ENCODE data around the gene UQCRC2. TPM values are rescaled to one million over a fixed set of nuclear protein-coding genes. Genes with fewer than 3 reads are reported as not detected.

The UQCRC2 gene
- total and polyA plus RNA-seq, 2 donors (not counting 3 experiments of a cell fraction or from before 2014, with no cell fraction given), result 132 to 189 TPM

- no peak overlapping the region for H3K4me2 ChIP-seq (ENCODE audit: insufficient read depth, low read length)
- intact Hi-C loops (cut with micrococcal nuclease), result no loop called here
- DNase-seq (ENCODE audit: low read depth, low spot score) (no peak), FAIRE-seq (no peak)
- H2AFZ ChIP-seq (ENCODE audit: low read depth, low read length), result no peak overlapping the region
- BruUV-seq (replicated peaks), result no TSS peak
- no peaks in the 10 kb centered on the region for H4K20me1 ChIP-seq (replicated peaks; ENCODE audit: control insufficient read depth, extremely low read depth, insufficient read depth, low read length)
- no peak overlapping the region for H3K9ac ChIP-seq (replicated peaks; ENCODE audit: extremely low read depth, insufficient read depth, low read length)
- H3K4me1 ChIP-seq (ENCODE audit: control insufficient read depth, extremely low read depth, insufficient read depth, low read length), result peaks cover 16% of the 10 kb centered on the region
- H3K9me3 ChIP-seq (replicated peaks; ENCODE audit: control insufficient read depth, insufficient read depth, low read length), result no peaks in the 10 kb centered on the region
- no peak overlapping the region for H3K4me3 ChIP-seq (replicated peaks in 1 of 3; ENCODE audit: insufficient read depth in 1 of 3, low read depth in 1 of 3, low read length in 3 of 3)
- H3K27me3 ChIP-seq (ENCODE audit: control insufficient read depth in 2 of 2, insufficient read depth in 2 of 2, low read length in 2 of 2), result no peaks in the 10 kb centered on the region
- POLR2A ChIA-PET, result no interaction called here
- dilution Hi-C loops (cut with MboI; ENCODE audit: extremely low pct_ligation_motif_present, low sequenced_read_pairs), result no loop called here
- TF ChIP-seq CTCF (IDR thresholded peaks at IDR 0.05; ENCODE audit: extremely low read depth in 1 of 2, insufficient read depth in 1 of 2, low read depth in 1 of 2, low read length in 2 of 2) (no peak), FOS (IDR thresholded peaks at IDR 0.05; ENCODE audit: borderline replicate concordance, insufficient read depth, low read length) (no peak), EZH2 (IDR thresholded peaks at IDR 0.05; ENCODE audit: borderline replicate concordance, low read depth, low read length, severe bottlenecking) (no peak), GATA2 (IDR thresholded peaks at IDR 0.05; ENCODE audit: insufficient read depth, insufficient read length, low read depth, low read length) (no peak), JUN (IDR thresholded peaks at IDR 0.05; ENCODE audit: borderline replicate concordance, insufficient read depth, insufficient read length, low read depth) (no peak), POLR2AphosphoS5 (IDR thresholded peaks at IDR 0.05; ENCODE audit: insufficient read depth, low read depth, low read length) (no peak), MYC (IDR thresholded peaks at IDR 0.05; ENCODE audit: low read depth, low read length) (no peak), MAX (IDR thresholded peaks at IDR 0.05; ENCODE audit: insufficient read depth, insufficient read length) (no peak), POLR2A (IDR thresholded peaks at IDR 0.05; ENCODE audit: low read depth, low read length) (no peak)
- H3K27ac ChIP-seq (ENCODE audit: insufficient read depth, low read depth, low read length), result no peak overlapping the region
- CTCF ChIA-PET, result interaction anchor here (0.7 to 1.1 kb wide), 4 partner anchors 15 to 239 kb away, joined by 3 to 7 read pairs (median 4); no protein-coding TSS in a partner anchor
- H3K36me3 ChIP-seq (ENCODE audit: control insufficient read depth in 2 of 2, extremely low read depth in 1 of 2, insufficient read depth in 2 of 2, low read length in 2 of 2), result no peaks in the 10 kb centered on the region
- H3K9me1 ChIP-seq (replicated peaks; ENCODE audit: control insufficient read depth, extremely low read depth, insufficient read depth, low read length), result no peaks in the 10 kb centered on the region
- peaks cover 28% of the 10 kb centered on the region for H3K79me2 ChIP-seq (ENCODE audit: control insufficient read depth, insufficient read depth, low read length)
Observed at GRCh38 chr16:21949713-21950260, 3.4 kb upstream of the UQCRC2 start.

Measured in endothelial cell of umbilical vein (primary cell).